HCT116 (cell line): Measurements from ENCODE around the gene THSD4. TPM values are rescaled to one million over a fixed set of nuclear protein-coding genes. Genes with fewer than 3 reads are reported as not detected.

Experiments
- ATAC-seq: fragments of 200-7000 bp; cut with Tn5 transposase; 2 replicates; pipeline ENCODE4 v1.9.1; 2020; ENCODE audit warnings: mild to moderate bottlenecking, moderate library complexity
- BruUV-seq: library from RNA; stranded (reverse); fragments of 400-500 nt; replicated peaks from 2 replicates; lab custom pipeline; 2021; lab: Mats Ljungman, UMichigan
- CTCF ChIA-PET: fragments of 300-600 bp; sonication (Branson Sonifier 250); formaldehyde crosslinking; loops from one replicate; lab custom pipeline; 2021; ENCODE audit warnings: antibody characterized with exemption; lab: Charles Lee
- POLR2A ChIA-PET: fragments of 300-600, 350-600 bp; sonication (Branson Sonifier 250); formaldehyde crosslinking; loops from one replicate; lab custom pipeline; 2021; ENCODE audit warnings: antibody characterized with exemption; lab: Charles Lee
- RAD21 ChIA-PET, 2 experiments: fragments of 300-600 bp; sonication (Branson Sonifier 250); formaldehyde crosslinking; loops; one replicate each; lab custom pipeline; 2023; ENCODE audit warnings: low total read pairs in 2 of 2; ENCODE audit not compliant: uncharacterized antibody in 2 of 2, unreplicated experiment in 2 of 2, low non-redundant PET in 1 of 2; lab: Charles Lee
- DNase-seq: peaks from one replicate; pipeline ENCODE4 v3.0.0-alpha.2; 2010; ENCODE audit warnings: low read depth, low spot score
- H2AFZ ChIP-seq: fragments of 200-600 bp; shearing (Covaris generic), sonication (generic); 2 replicates; pipeline ENCODE4 v1.6.1; 2017; ENCODE audit warnings: low read depth, mixed run types, mixed read lengths, antibody characterized with exemption, low read length; ENCODE audit not compliant: poor library complexity, severe bottlenecking
- H3K27ac ChIP-seq: 2 replicates; pipeline ENCODE4 v1.5.1; 2012; ENCODE audit warnings: low read depth, low read length
- H3K27me3 ChIP-seq: fragments of 200-600 bp; sonication (generic); 2 replicates; pipeline ENCODE4 v1.6.1; 2016; ENCODE audit warnings: mixed run types, low read length, mixed read lengths; ENCODE audit not compliant: insufficient read depth
- H3K36me3 ChIP-seq, 2 experiments: fragments of 200-500 bp in 1 of 2; fragments of 200-600 bp in 1 of 2; sonication (Bioruptor generic) in 1 of 2; sonication (generic) in 1 of 2; 2 replicates each; pipeline versions ENCODE4 v1.5.1 to v1.6.1; 2014 to 2016; ENCODE audit warnings: low read length in 2 of 2, inconsistent platforms in 1 of 2, mixed read lengths in 1 of 2, mixed run types in 1 of 2; ENCODE audit not compliant: insufficient read depth in 2 of 2, control insufficient read depth in 1 of 2
- H3K4me1 ChIP-seq, 2 experiments: fragments of 200-600 bp in 1 of 2; sonication (generic) in 1 of 2; 2 replicates each; pipeline versions ENCODE4 v1.5.1 to v1.6.1; 2012 to 2017; ENCODE audit warnings: low read length in 2 of 2, inconsistent platforms in 1 of 2, mild to moderate bottlenecking in 1 of 2, mixed read lengths in 1 of 2, mixed run types in 1 of 2, moderate library complexity in 1 of 2; ENCODE audit not compliant: insufficient read depth in 2 of 2, control insufficient read depth in 1 of 2
- H3K4me2 ChIP-seq: fragments of 200-600 bp; sonication (generic); 2 replicates; pipeline ENCODE4 v1.6.1; 2017; ENCODE audit warnings: mixed run types, low read length, mixed read lengths
- H3K4me3 ChIP-seq, 2 experiments: fragments of 200-600 bp in 1 of 2; sonication (generic) in 1 of 2; replicated peaks in 1 of 2; 2 replicates each; pipeline ENCODE4 v1.5.1; 2011 to 2016; ENCODE audit warnings: low read length in 2 of 2, control low read depth in 1 of 2, low read depth in 1 of 2, mild to moderate bottlenecking in 1 of 2, mixed read lengths in 1 of 2, mixed run types in 1 of 2
- H3K79me2 ChIP-seq: fragments of 200-600 bp; sonication (generic); 2 replicates; pipeline ENCODE4 v1.6.1; 2017; ENCODE audit warnings: mild to moderate bottlenecking, mixed run types, low read length, moderate library complexity, mixed read lengths; ENCODE audit not compliant: insufficient read depth
- H3K9ac ChIP-seq: fragments of 200-600 bp; sonication (generic); 2 replicates; pipeline ENCODE4 v1.6.1; 2016; ENCODE audit warnings: low read length, mixed read lengths
- H3K9me2 ChIP-seq: fragments of 200-600 bp; sonication (generic), shearing (Covaris generic); 2 replicates; pipeline ENCODE4 v1.6.1; 2017; ENCODE audit warnings: mixed run types, mild to moderate bottlenecking, moderate library complexity; ENCODE audit not compliant: insufficient read depth
- H3K9me3 ChIP-seq, 2 experiments: fragments of 200-500 bp in 1 of 2; fragments of 200-600 bp in 1 of 2; sonication (Bioruptor generic) in 1 of 2; sonication (generic) in 1 of 2; 2 replicates each; pipeline ENCODE4 v1.6.1; 2014 to 2017; ENCODE audit warnings: low read length in 2 of 2, mixed read lengths in 2 of 2, inconsistent platforms in 1 of 2, low read depth in 1 of 2, mild to moderate bottlenecking in 1 of 2, mixed run types in 1 of 2, moderate library complexity in 1 of 2; ENCODE audit not compliant: control insufficient read depth in 1 of 2, insufficient read depth in 1 of 2
- H4K20me1 ChIP-seq: fragments of 200-600 bp; sonication (generic), shearing (Covaris generic); 2 replicates; pipeline ENCODE4 v1.6.1; 2017; ENCODE audit warnings: mixed run types, mild to moderate bottlenecking, moderate library complexity; ENCODE audit not compliant: insufficient read depth
- EGR1 ChIP-seq: IDR thresholded peaks from 2 replicates; pipeline ENCODE4 v1.6.1; 2012; ENCODE audit warnings: low read depth
- ELF1 ChIP-seq: IDR thresholded peaks from 2 replicates; pipeline ENCODE4 v1.6.1; 2012; ENCODE audit warnings: low read depth, borderline replicate concordance
- EZH2 ChIP-seq: fragments of 200-600 bp; sonication (generic); IDR thresholded peaks from 2 replicates; pipeline ENCODE4 v1.6.1; 2017; ENCODE audit warnings: antibody characterized with exemption, mixed run types
- EZH2phosphoT487 ChIP-seq: fragments of 200-600 bp; IDR thresholded peaks from 2 replicates; pipeline ENCODE4 v1.6.1; 2018; ENCODE audit warnings: antibody characterized with exemption, borderline replicate concordance
- FOSL1 ChIP-seq: IDR thresholded peaks from 2 replicates; pipeline ENCODE4 v1.6.1; 2012; ENCODE audit warnings: low read depth
- JUND ChIP-seq: IDR thresholded peaks from 2 replicates; pipeline ENCODE4 v1.6.1; 2012
- POLR2AphosphoS5 ChIP-seq: IDR thresholded peaks from 2 replicates; pipeline ENCODE4 v1.6.1; 2011; ENCODE audit warnings: mild to moderate bottlenecking, low read depth, low read length, moderate library complexity
- SIN3A ChIP-seq: IDR thresholded peaks from 2 replicates; pipeline ENCODE4 v1.6.1; 2012; ENCODE audit warnings: low read depth
- SP1 ChIP-seq: IDR thresholded peaks from 2 replicates; pipeline ENCODE4 v1.6.1; 2012; ENCODE audit warnings: low read depth
- SRF ChIP-seq: IDR thresholded peaks from 2 replicates; pipeline ENCODE4 v1.6.1; 2012; ENCODE audit warnings: low read depth
- YY1 ChIP-seq: IDR thresholded peaks from 2 replicates; pipeline ENCODE4 v1.6.1; 2011; ENCODE audit warnings: low read length, low read depth, moderate library complexity, mild to moderate bottlenecking; ENCODE audit not compliant: insufficient replicate concordance; ENCODE audit errors: extremely low read depth
- ZBTB33 ChIP-seq: IDR thresholded peaks from 2 replicates; pipeline ENCODE4 v1.6.1; 2011; ENCODE audit warnings: mild to moderate bottlenecking, low read length, moderate library complexity; ENCODE audit not compliant: insufficient replicate concordance; ENCODE audit errors: extremely low read depth
- ZFX ChIP-seq: fragments of 450-650 bp; IDR thresholded peaks from 2 replicates; pipeline ENCODE4 v1.6.1; 2017
- ZNF274 ChIP-seq: fragments of 200-500 bp; sonication (Bioruptor generic); IDR thresholded peaks from 2 replicates; pipeline ENCODE4 v1.6.1; 2014; ENCODE audit warnings: mild to moderate bottlenecking, low read depth, low read length, inconsistent platforms
- intact Hi-C: fragments of 100-400 bp; cut with micrococcal nuclease; formaldehyde crosslinking; loops from 2 replicates; pipeline ENCODE4 v1.10.0; 2022
- total RNA-seq: library from RNA; stranded (reverse); gene quantifications from one replicate; pipeline ENCODE4 v1.2.1, GENCODE V29; 2021; ENCODE audit not compliant: unreplicated experiment

The THSD4 gene
- total RNA-seq, 1 experiment from 2014 or later = 30.5 TPM

GRCh38 chr15:71635735-71636134, 520.5 kb downstream of the THSD4 start:
- no peak overlapping the region for H3K4me3 ChIP-seq
- ATAC-seq = no peak
- H3K9me2 ChIP-seq = no peaks in the 10 kb centered on the region
- H3K9me3 ChIP-seq = no peaks in the 10 kb centered on the region
- ChIA-PET POLR2A (no interaction called here), RAD21 (no interaction called here), CTCF (interaction anchor here (0.6 kb wide), 1 partner anchor 309 kb away, joined by 3 read pairs; no protein-coding TSS in a partner anchor)
- H3K9ac ChIP-seq = no peak overlapping the region
- H3K27ac ChIP-seq = no peak overlapping the region
- no peak for DNase-seq
- H2AFZ ChIP-seq = no peak overlapping the region
- H3K79me2 ChIP-seq = no peaks in the 10 kb centered on the region
- no peaks in the 10 kb centered on the region for H3K4me1 ChIP-seq
- no peaks in the 10 kb centered on the region for H4K20me1 ChIP-seq
- H3K36me3 ChIP-seq = no peaks in the 10 kb centered on the region
- no peak for TF ChIP-seq SIN3A
- no peak for TF ChIP-seq FOSL1
- no peak for TF ChIP-seq SP1
- TF ChIP-seq ZNF274 = no peak
- TF ChIP-seq EGR1 = no peak
- no peak for TF ChIP-seq SRF
- TF ChIP-seq EZH2phosphoT487 = no peak
- no peak for TF ChIP-seq YY1
- TF ChIP-seq ZBTB33 = no peak
- TF ChIP-seq JUND = no peak
- no peak for TF ChIP-seq POLR2AphosphoS5
- TF ChIP-seq EZH2 = no peak
- no peak for TF ChIP-seq ELF1
- TF ChIP-seq ZFX = no peak
- intact Hi-C loops = no loop called here
- BruUV-seq = no TSS peak
- no peaks in the 10 kb centered on the region for H3K27me3 ChIP-seq
- no peak overlapping the region for H3K4me2 ChIP-seq
